Parathyroid adenoma (tissue), 2 donors: ENCODE results near the gene LRRFIP2.
"Not testable (repeated sequence)": the region's sequence is repeated elsewhere in the genome, so short reads cannot be mapped to it uniquely, and the experiment has no call there.

Experiments
- H2AFZ ChIP-seq: fragments of 300-600 bp; sonication (generic); one replicate; pipeline ENCODE4 v1.7.0; 2017; ENCODE audit warnings: antibody characterized with exemption, mild to moderate bottlenecking
- H3K27ac ChIP-seq: fragments of 300-600 bp; sonication (generic); one replicate; pipeline ENCODE4 v1.7.0; 2017
- H3K27me3 ChIP-seq: fragments of 300-600 bp; sonication (generic); one replicate; pipeline ENCODE4 v1.7.0; 2017; ENCODE audit warnings: low read length; ENCODE audit not compliant: control insufficient read depth, insufficient read depth
- H3K36me3 ChIP-seq: fragments of 300-600 bp; sonication (generic); one replicate; pipeline ENCODE4 v1.7.0; 2017; ENCODE audit warnings: low read length; ENCODE audit not compliant: control insufficient read depth, insufficient read depth
- H3K4me1 ChIP-seq: fragments of 300-600 bp; sonication (generic); one replicate; pipeline ENCODE4 v1.7.0; 2017; ENCODE audit warnings: control low read depth
- H3K4me2 ChIP-seq: fragments of 300-600 bp; sonication (generic); one replicate; pipeline ENCODE4 v1.7.0; 2017; ENCODE audit warnings: low read length
- H3K4me3 ChIP-seq: fragments of 300-600 bp; sonication (generic); one replicate; pipeline ENCODE4 v1.7.0; 2017; ENCODE audit warnings: low read depth, low read length
- H3K79me2 ChIP-seq: fragments of 300-600 bp; sonication (generic); one replicate; pipeline ENCODE4 v1.7.0; 2017; ENCODE audit warnings: control low read depth
- H3K9ac ChIP-seq: fragments of 300-600 bp; sonication (generic); one replicate; pipeline ENCODE4 v1.7.0; 2017; ENCODE audit warnings: mild to moderate bottlenecking
- H3K9me3 ChIP-seq: fragments of 300-600 bp; sonication (generic); one replicate; pipeline ENCODE4 v1.7.0; 2017; ENCODE audit warnings: low read length; ENCODE audit not compliant: control insufficient read depth
- TF ChIP-seq, protein P1 (sequence below): fragments of 300-600 bp; sonication (generic); IDR thresholded peaks from one replicate; pipeline ENCODE4 v1.7.0; 2017; ENCODE audit warnings: antibody characterized with exemption, mild to moderate bottlenecking
- donor health status: primary hyperparathyroidism.

The LRRFIP2 gene

DNA sequence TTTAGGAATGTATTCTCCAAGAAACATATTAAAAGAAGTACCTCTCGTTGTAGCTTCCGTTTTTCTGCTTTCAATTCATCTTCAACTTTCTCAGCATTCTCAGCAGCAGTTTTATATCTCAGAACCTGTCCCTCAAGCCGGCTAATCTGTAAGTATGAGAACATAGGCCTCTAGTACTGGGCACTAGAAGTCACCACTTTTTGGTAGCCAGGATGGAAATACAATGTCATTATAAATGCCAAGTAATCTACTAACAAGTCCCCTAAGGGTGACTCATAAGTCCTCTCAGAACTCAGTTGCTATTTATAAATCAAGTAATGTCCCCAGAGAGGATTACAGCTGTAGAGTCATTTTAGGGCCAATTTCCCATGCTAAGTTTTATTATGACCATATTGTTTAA, 120.0 kb downstream of the LRRFIP2 start:
- peaks cover 8% of the 10 kb centered on the region for H3K4me1 ChIP-seq
- no peaks in the 10 kb centered on the region for H3K36me3 ChIP-seq

GRCh38 chr3:37053753-37054152, 120.6 kb downstream of the LRRFIP2 start:
- H2AFZ ChIP-seq = no peak overlapping the region
- no peak overlapping the region for H3K4me2 ChIP-seq
- no peak overlapping the region for H3K4me3 ChIP-seq
- no peak overlapping the region for H3K9ac ChIP-seq
- H3K36me3 ChIP-seq = no peaks in the 10 kb centered on the region
- H3K4me1 ChIP-seq = peaks cover 8% of the 10 kb centered on the region
- H3K79me2 ChIP-seq = no peaks in the 10 kb centered on the region
- peak overlapping the region; percentile 34 for H3K27ac ChIP-seq
- no peaks in the 10 kb centered on the region for H3K9me3 ChIP-seq
- TF ChIP-seq, protein P1, sequence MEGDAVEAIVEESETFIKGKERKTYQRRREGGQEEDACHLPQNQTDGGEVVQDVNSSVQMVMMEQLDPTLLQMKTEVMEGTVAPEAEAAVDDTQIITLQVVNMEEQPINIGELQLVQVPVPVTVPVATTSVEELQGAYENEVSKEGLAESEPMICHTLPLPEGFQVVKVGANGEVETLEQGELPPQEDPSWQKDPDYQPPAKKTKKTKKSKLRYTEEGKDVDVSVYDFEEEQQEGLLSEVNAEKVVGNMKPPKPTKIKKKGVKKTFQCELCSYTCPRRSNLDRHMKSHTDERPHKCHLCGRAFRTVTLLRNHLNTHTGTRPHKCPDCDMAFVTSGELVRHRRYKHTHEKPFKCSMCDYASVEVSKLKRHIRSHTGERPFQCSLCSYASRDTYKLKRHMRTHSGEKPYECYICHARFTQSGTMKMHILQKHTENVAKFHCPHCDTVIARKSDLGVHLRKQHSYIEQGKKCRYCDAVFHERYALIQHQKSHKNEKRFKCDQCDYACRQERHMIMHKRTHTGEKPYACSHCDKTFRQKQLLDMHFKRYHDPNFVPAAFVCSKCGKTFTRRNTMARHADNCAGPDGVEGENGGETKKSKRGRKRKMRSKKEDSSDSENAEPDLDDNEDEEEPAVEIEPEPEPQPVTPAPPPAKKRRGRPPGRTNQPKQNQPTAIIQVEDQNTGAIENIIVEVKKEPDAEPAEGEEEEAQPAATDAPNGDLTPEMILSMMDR = no peak
- no peaks in the 10 kb centered on the region for H3K27me3 ChIP-seq

More for the DNA sequence above, 120.0 kb downstream of the LRRFIP2 start:
- TF ChIP-seq, protein P1 = no peak
- Histone ChIP-seq H3K27ac (peak overlapping the region; percentile 34), H3K4me2 (no peak overlapping the region), H3K9ac (no peak overlapping the region), H3K9me3 (no peaks in the 10 kb centered on the region), H3K4me3 (no peak overlapping the region), H2AFZ (no peak overlapping the region), H3K79me2 (no peaks in the 10 kb centered on the region), H3K27me3 (no peaks in the 10 kb centered on the region)

DNA sequence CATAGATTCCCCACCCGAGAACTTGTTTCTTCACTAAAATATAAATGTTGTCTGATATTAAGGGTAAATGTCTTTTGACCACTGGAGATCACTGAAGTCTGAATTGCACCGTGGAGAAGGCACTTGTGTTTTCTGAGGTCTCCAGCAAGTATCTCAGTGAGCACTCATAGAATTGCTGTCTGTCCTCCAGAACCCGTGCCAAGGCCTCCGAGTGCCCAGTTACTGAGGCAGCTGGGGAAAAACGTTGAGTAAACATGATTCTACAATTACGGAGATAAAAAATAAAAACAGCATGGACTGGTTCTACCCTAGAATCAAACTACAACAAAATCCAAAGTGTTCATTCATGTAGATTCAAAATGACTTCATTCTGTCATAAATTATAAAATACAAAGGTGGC, 121.0 kb downstream of the LRRFIP2 start:
- Histone ChIP-seq H3K9ac (no peak overlapping the region), H3K9me3 (no peaks in the 10 kb centered on the region), H3K27me3 (no peaks in the 10 kb centered on the region), H3K27ac (no peak overlapping the region), H2AFZ (no peak overlapping the region), H3K36me3 (no peaks in the 10 kb centered on the region), H3K4me2 (no peak overlapping the region), H3K4me1 (peaks cover 8% of the 10 kb centered on the region), H3K4me3 (no peak overlapping the region), H3K79me2 (no peaks in the 10 kb centered on the region)
- TF ChIP-seq, protein P1 = no peak

DNA sequence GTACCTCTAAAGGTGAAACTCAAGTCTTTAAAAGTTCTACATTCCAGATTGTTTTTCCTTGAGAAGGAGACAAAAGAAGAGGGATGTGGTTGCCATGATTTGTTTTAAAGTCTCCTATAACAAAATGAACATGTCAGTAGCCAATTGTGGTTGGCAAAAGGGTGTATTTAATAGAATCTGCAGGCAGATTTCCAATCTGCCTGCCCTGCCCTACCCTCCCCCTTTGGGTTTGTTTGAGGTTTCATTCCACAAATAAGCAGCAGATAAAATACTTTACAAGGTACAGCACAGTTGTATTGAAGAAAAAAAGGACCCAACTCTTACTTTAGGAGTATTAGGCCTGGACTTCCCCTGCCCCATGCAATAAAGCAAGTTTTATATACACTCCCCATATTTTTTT, 121.5 kb downstream of the LRRFIP2 start:
- TF ChIP-seq, protein P1 = no peak
- H3K4me3 ChIP-seq = no peak overlapping the region
- H3K79me2 ChIP-seq = no peaks in the 10 kb centered on the region
- H3K9ac ChIP-seq = no peak overlapping the region
- no peaks in the 10 kb centered on the region for H3K27me3 ChIP-seq
- no peaks in the 10 kb centered on the region for H3K9me3 ChIP-seq
- H3K36me3 ChIP-seq = no peaks in the 10 kb centered on the region
- no peak overlapping the region for H2AFZ ChIP-seq
- no peak overlapping the region for H3K27ac ChIP-seq
- H3K4me1 ChIP-seq = peaks cover 8% of the 10 kb centered on the region
- no peak overlapping the region for H3K4me2 ChIP-seq

DNA sequence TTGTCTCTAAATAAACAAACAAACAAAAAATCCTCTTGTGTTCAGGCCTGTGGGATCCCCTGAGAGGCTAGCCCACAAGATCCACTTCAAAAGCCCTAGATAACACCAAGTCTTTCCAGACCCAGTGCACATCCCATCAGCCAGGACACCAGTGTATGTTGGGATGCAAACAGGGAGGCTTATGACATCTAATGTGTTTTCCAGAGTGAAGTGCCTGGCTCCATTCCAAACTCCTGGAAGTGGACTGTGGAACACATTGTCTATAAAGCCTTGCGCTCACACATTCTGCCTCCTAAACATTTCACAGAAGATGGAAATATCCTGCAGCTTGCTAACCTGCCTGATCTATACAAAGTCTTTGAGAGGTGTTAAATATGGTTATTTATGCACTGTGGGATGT, 124.1 kb downstream of the LRRFIP2 start:
- Histone ChIP-seq H2AFZ (no peak overlapping the region), H3K9me3 (no peaks in the 10 kb centered on the region), H3K4me3 (no peak overlapping the region), H3K4me1 (peaks cover 8% of the 10 kb centered on the region), H3K27me3 (no peaks in the 10 kb centered on the region), H3K79me2 (no peaks in the 10 kb centered on the region), H3K27ac (no peak overlapping the region), H3K36me3 (no peaks in the 10 kb centered on the region), H3K9ac (no peak overlapping the region), H3K4me2 (no peak overlapping the region)
- TF ChIP-seq, protein P1 = no peak

GRCh38 chr3:37042712-37043111, 131.7 kb downstream of the LRRFIP2 start:
- H3K27ac ChIP-seq, H3K4me3 ChIP-seq, H3K4me1 ChIP-seq, H3K79me2 ChIP-seq, H3K27me3 ChIP-seq, H2AFZ ChIP-seq, H3K36me3 ChIP-seq, H3K9ac ChIP-seq, H3K4me2 ChIP-seq, H3K9me3 ChIP-seq: not testable (repeated sequence)
